Suprapubic skin (tissue), 4 donors: Measurements from ENCODE around the gene PRKN. TPM values are rescaled to one million over a fixed set of nuclear protein-coding genes. Genes with fewer than 3 reads are reported as not detected.

Experiments
- DNase-seq, 2 donors: peaks; one replicate each; pipeline ENCODE4 v3.0.0-alpha.2; 2019; ENCODE audit warnings: low spot score in 2 of 2
- H3K27ac ChIP-seq: fragments of 200-600 bp; sonication (generic); one replicate; pipeline ENCODE4 v1.5.1; 2019
- H3K27me3 ChIP-seq: fragments of 200-600 bp; sonication (generic); one replicate; pipeline ENCODE4 v1.5.1; 2019
- H3K36me3 ChIP-seq: fragments of 200-600 bp; sonication (generic); one replicate; pipeline ENCODE4 v1.5.1; 2019
- H3K4me1 ChIP-seq: fragments of 200-600 bp; sonication (generic); one replicate; pipeline ENCODE4 v1.5.1; 2019
- H3K4me3 ChIP-seq: fragments of 200-600 bp; sonication (generic); one replicate; pipeline ENCODE4 v1.5.1; 2019; ENCODE audit warnings: mild to moderate bottlenecking
- H3K9me3 ChIP-seq: fragments of 200-600 bp; sonication (generic); one replicate; pipeline ENCODE4 v1.5.1; 2019
- CTCF ChIP-seq, 2 donors: fragments of 200-600 bp in 1 of 2; fragments of 450-650 bp in 1 of 2; sonication (generic) in 1 of 2; IDR thresholded peaks; one replicate each; pipeline ENCODE4 v1.5.1; 2016 to 2019; ENCODE audit warnings: antibody characterized with exemption in 2 of 2, mild to moderate bottlenecking in 1 of 2, moderate library complexity in 1 of 2
- EP300 ChIP-seq: sonication (generic); formaldehyde crosslinking; IDR thresholded peaks from one replicate; pipeline ENCODE4 v1.6.1; 2017; ENCODE audit warnings: antibody characterized with exemption
- POLR2A ChIP-seq, 2 donors: fragments of 450-650 bp; IDR thresholded peaks; one replicate each; pipeline ENCODE4 v1.6.1; 2017; ENCODE audit warnings: antibody characterized with exemption in 2 of 2, mild to moderate bottlenecking in 2 of 2, moderate library complexity in 2 of 2
- POLR2AphosphoS5 ChIP-seq, 3 donors: sonication (generic); formaldehyde crosslinking; IDR thresholded peaks; one replicate each; pipeline ENCODE4 v1.6.1; 2017; ENCODE audit warnings: antibody characterized with exemption in 3 of 3
- WGBS: methylation state at CpG from one replicate; pipeline ENCODE4 v1.1.5; 2018; 5-methylcytosine and 5-hydroxymethylcytosine counted together
- total RNA-seq, 4 donors: library from RNA; depleted of rRNA; stranded (reverse); fragments of >200 nt; gene quantifications; one replicate each; pipeline ENCODE4 v1.1.0, GENCODE V29; 2016

PRKN gene
- total RNA-seq, 4 donors from 2014 or later = 7.2 to 22.8 (median 14.4) TPM

- H3K4me3 ChIP-seq = no peak overlapping the region
- H3K9me3 ChIP-seq = no peaks in the 10 kb centered on the region
- no peaks in the 10 kb centered on the region for H3K36me3 ChIP-seq
- no peaks in the 10 kb centered on the region for H3K4me1 ChIP-seq
- 85% methylated on average over 13 of the region's 13 CpGs for WGBS
- no peak for DNase-seq
- no peak overlapping the region for H3K27ac ChIP-seq
- H3K27me3 ChIP-seq = no peaks in the 10 kb centered on the region
- TF ChIP-seq POLR2AphosphoS5 (IDR thresholded peaks at IDR 0.05) (no peak), EP300 (no peak), POLR2A (IDR thresholded peaks at IDR 0.05) (no peak), CTCF (IDR thresholded peaks at IDR 0.05) (no peak)
These were observed 124.1 kb downstream of the PRKN start for GRCh38 chr6:162603231-162604015.

- Histone ChIP-seq H3K27me3 (no peaks in the 10 kb centered on the region), H3K4me1 (no peaks in the 10 kb centered on the region), H3K4me3 (no peak overlapping the region), H3K9me3 (no peaks in the 10 kb centered on the region), H3K36me3 (no peaks in the 10 kb centered on the region), H3K27ac (no peak overlapping the region)
- no peak for TF ChIP-seq CTCF (IDR thresholded peaks at IDR 0.05)
- TF ChIP-seq EP300 = no peak
- no peak for TF ChIP-seq POLR2AphosphoS5 (IDR thresholded peaks at IDR 0.05)
- TF ChIP-seq POLR2A (IDR thresholded peaks at IDR 0.05) = no peak
- 80% methylated on average over 6 of the region's 6 CpGs for WGBS
- no peak for DNase-seq
These were observed 124.8 kb downstream of the PRKN start for GRCh38 chr6:162602759-162603158.

DNA sequence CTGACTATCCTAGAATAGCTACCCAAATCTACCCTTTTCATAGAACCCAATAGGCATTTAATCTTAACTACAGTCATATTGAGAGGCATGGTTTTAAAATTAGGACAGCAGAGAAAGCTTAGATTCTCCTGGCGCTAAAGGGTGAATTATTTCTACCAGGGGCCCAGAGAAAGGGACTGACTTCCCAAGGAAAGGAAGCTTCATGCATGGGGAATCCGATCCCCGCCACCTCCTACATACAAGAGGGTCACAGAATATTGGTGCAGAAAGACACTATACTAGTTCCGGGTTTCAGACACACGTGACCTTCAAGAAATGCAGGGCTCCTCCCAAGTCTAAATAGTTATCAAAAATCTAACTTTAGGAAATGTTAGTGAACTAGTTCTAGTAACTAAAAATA, 130.9 kb downstream of the PRKN start:
- TF ChIP-seq CTCF (IDR thresholded peaks at IDR 0.05) (no peak), POLR2A (IDR thresholded peaks at IDR 0.05) (no peak), POLR2AphosphoS5 (IDR thresholded peaks at IDR 0.05) (no peak), EP300 (no peak)
- Histone ChIP-seq H3K9me3 (no peaks in the 10 kb centered on the region), H3K27me3 (no peaks in the 10 kb centered on the region), H3K4me3 (no peak overlapping the region), H3K36me3 (no peaks in the 10 kb centered on the region), H3K4me1 (no peaks in the 10 kb centered on the region), H3K27ac (no peak overlapping the region)
- DNase-seq = no peak
- WGBS = 85% methylated on average over 5 of the region's 5 CpGs

DNA sequence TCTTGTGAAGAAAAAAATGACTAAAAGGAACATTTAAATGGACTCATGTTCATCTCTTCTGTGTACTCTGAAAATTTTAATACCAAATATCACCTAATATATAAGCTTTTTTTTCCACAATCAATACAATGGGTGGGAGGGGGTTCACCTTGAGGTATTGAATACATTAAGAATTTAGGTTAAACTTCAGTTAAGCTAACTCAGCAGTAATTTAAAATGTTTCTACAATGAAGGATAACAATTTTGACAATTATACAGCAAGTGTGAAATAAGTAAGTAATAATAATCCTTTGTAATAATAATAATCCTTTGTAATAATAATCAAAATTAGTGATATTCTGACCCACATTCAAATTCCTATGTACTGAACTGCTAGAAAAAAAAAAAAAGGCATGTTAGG, 136.0 kb downstream of the PRKN start:
- Histone ChIP-seq H3K4me3 (no peak overlapping the region), H3K4me1 (no peaks in the 10 kb centered on the region), H3K36me3 (no peaks in the 10 kb centered on the region), H3K27me3 (no peaks in the 10 kb centered on the region), H3K27ac (no peak overlapping the region), H3K9me3 (no peaks in the 10 kb centered on the region)
- DNase-seq = no peak
- TF ChIP-seq CTCF (IDR thresholded peaks at IDR 0.05) (no peak), EP300 (no peak), POLR2A (IDR thresholded peaks at IDR 0.05) (no peak), POLR2AphosphoS5 (IDR thresholded peaks at IDR 0.05) (no peak)

DNA sequence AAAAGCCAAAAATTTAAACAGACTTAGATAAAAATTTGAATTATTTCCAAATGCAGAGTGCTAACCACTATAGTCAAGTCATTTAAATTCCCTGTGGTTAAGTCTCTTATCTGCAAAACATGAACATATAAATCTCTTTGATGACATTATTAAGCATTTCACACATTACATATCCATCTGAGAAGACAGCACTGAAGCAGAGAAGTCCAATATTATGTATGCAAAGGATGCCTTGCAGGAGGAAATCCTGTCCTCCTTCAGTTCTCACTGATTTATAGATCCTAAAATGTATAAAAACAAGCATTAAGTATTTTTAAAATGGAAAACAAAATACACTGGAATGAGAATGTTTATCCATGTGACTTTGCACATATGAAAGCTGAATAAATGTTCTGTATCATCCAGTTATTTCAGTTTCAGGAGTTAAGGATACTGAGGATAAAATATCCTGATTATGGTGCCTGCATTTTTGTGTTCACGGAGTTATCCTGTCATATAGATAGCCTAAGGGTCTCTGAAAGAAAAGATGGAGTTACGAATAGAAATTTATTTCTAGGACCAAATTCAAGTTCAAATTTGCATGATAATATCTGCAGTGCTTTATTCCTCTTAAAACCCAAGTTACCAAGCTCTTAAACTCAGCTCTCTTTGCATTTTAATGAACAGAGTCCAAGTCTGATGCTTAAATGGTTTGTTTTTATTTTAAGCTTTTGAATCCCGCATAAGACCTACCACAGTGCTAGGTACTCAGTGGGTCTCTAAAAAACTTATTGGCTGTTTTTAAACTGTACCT, 145.4 kb downstream of the PRKN start:
- no peaks in the 10 kb centered on the region for H3K36me3 ChIP-seq
- no peak for DNase-seq
- WGBS = 76% methylated on average over 3 of the region's 3 CpGs
- no peaks in the 10 kb centered on the region for H3K4me1 ChIP-seq
- H3K9me3 ChIP-seq = no peaks in the 10 kb centered on the region
- no peak overlapping the region for H3K4me3 ChIP-seq
- H3K27me3 ChIP-seq = no peaks in the 10 kb centered on the region
- no peak for TF ChIP-seq CTCF (IDR thresholded peaks at IDR 0.05)
- no peak for TF ChIP-seq POLR2A (IDR thresholded peaks at IDR 0.05)
- no peak for TF ChIP-seq EP300
- TF ChIP-seq POLR2AphosphoS5 (IDR thresholded peaks at IDR 0.05) = no peak
- no peak overlapping the region for H3K27ac ChIP-seq
